Chondrocyte (in vitro differentiated cells): ENCODE data around the gene PIP5K1B. TPM values are rescaled to one million over a fixed set of nuclear protein-coding genes. Genes with fewer than 3 reads are reported as not detected.

Experiments
- DNase-seq: peaks from one replicate; pipeline ENCODE4 v3.0.0; 2021; ENCODE audit warnings: mixed read lengths, low spot score
- H3K27ac Mint-ChIP-seq: one replicate; pipeline ENCODE4 v1.8.0; 2021; ENCODE audit warnings: mild to moderate bottlenecking, moderate library complexity, mixed read lengths; ENCODE audit not compliant: unreplicated experiment
- H3K27me3 Mint-ChIP-seq: 2 replicates; pipeline ENCODE4 v1.8.0; 2021; ENCODE audit warnings: low read depth, mixed read lengths
- H3K36me3 Mint-ChIP-seq: 2 replicates; pipeline ENCODE4 v1.8.0; 2021; ENCODE audit warnings: low read depth, mixed read lengths
- H3K4me1 Mint-ChIP-seq: 2 replicates; pipeline ENCODE4 v1.8.0; 2021; ENCODE audit warnings: low read depth, mild to moderate bottlenecking, mixed read lengths
- H3K4me3 Mint-ChIP-seq: one replicate; pipeline ENCODE4 v1.8.0; 2021; ENCODE audit warnings: mild to moderate bottlenecking, moderate library complexity, mixed read lengths; ENCODE audit not compliant: unreplicated experiment
- H3K9me3 Mint-ChIP-seq: 2 replicates; pipeline ENCODE4 v1.8.0; 2021; ENCODE audit warnings: low read depth, mixed read lengths
- total RNA-seq: library from RNA; stranded (reverse); gene quantifications from 3 replicates; pipeline ENCODE4 v1.2.1, GENCODE V29; 2021
- TF ChIP-seq, protein P1 (sequence below): fragments of 200-600 bp; sonication (generic); IDR thresholded peaks from 2 replicates; pipeline ENCODE4 v1.5.0; 2021; ENCODE audit warnings: antibody characterized with exemption, mild to moderate bottlenecking, moderate library complexity

Gene PIP5K1B
- total RNA-seq, 1 donor from 2014 or later = not detected

- H3K27ac Mint-ChIP-seq = no peak overlapping the region
- no peak overlapping the region for H3K4me3 Mint-ChIP-seq
- TF ChIP-seq, protein P1, sequence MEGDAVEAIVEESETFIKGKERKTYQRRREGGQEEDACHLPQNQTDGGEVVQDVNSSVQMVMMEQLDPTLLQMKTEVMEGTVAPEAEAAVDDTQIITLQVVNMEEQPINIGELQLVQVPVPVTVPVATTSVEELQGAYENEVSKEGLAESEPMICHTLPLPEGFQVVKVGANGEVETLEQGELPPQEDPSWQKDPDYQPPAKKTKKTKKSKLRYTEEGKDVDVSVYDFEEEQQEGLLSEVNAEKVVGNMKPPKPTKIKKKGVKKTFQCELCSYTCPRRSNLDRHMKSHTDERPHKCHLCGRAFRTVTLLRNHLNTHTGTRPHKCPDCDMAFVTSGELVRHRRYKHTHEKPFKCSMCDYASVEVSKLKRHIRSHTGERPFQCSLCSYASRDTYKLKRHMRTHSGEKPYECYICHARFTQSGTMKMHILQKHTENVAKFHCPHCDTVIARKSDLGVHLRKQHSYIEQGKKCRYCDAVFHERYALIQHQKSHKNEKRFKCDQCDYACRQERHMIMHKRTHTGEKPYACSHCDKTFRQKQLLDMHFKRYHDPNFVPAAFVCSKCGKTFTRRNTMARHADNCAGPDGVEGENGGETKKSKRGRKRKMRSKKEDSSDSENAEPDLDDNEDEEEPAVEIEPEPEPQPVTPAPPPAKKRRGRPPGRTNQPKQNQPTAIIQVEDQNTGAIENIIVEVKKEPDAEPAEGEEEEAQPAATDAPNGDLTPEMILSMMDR = no peak
Measured at GRCh38 chr9:68872026-68872501, 167.0 kb downstream of the PIP5K1B start.

GRCh38 chr9:68873179-68873578 lies 168.1 kb downstream of the PIP5K1B start:
- no peak overlapping the region for H3K27ac Mint-ChIP-seq
- no peak overlapping the region for H3K4me3 Mint-ChIP-seq
- TF ChIP-seq, protein P1 = no peak
- no peaks in the 10 kb centered on the region for H3K4me1 Mint-ChIP-seq
- no peak for DNase-seq
- no peaks in the 10 kb centered on the region for H3K36me3 Mint-ChIP-seq
- no peaks in the 10 kb centered on the region for H3K27me3 Mint-ChIP-seq
- no peaks in the 10 kb centered on the region for H3K9me3 Mint-ChIP-seq

More at GRCh38 chr9:68872026-68872501, 167.0 kb downstream of the PIP5K1B start:
- no peaks in the 10 kb centered on the region for H3K9me3 Mint-ChIP-seq
- no peaks in the 10 kb centered on the region for H3K36me3 Mint-ChIP-seq
- no peak for DNase-seq
- no peaks in the 10 kb centered on the region for H3K4me1 Mint-ChIP-seq
- H3K27me3 Mint-ChIP-seq = no peaks in the 10 kb centered on the region

GRCh38 chr9:68876273-68876672 lies 171.2 kb downstream of the PIP5K1B start:
- TF ChIP-seq, protein P1 = no peak
- DNase-seq = no peak
- no peaks in the 10 kb centered on the region for H3K27me3 Mint-ChIP-seq
- no peaks in the 10 kb centered on the region for H3K36me3 Mint-ChIP-seq
- no peaks in the 10 kb centered on the region for H3K9me3 Mint-ChIP-seq
- H3K27ac Mint-ChIP-seq = no peak overlapping the region
- no peak overlapping the region for H3K4me3 Mint-ChIP-seq
- H3K4me1 Mint-ChIP-seq = no peaks in the 10 kb centered on the region

GRCh38 chr9:68876681-68877080 lies 171.6 kb downstream of the PIP5K1B start:
- Mint-ChIP-seq H3K9me3 (no peaks in the 10 kb centered on the region), H3K4me3 (no peak overlapping the region), H3K4me1 (no peaks in the 10 kb centered on the region)

GRCh38 chr9:68877219-68877618 lies 172.2 kb downstream of the PIP5K1B start:
- TF ChIP-seq, protein P1 = no peak
- Mint-ChIP-seq H3K27me3 (no peaks in the 10 kb centered on the region), H3K4me1 (no peaks in the 10 kb centered on the region), H3K27ac (no peak overlapping the region), H3K4me3 (no peak overlapping the region), H3K9me3 (no peaks in the 10 kb centered on the region), H3K36me3 (no peaks in the 10 kb centered on the region)
- no peak for DNase-seq

More at GRCh38 chr9:68876681-68877080, 171.6 kb downstream of the PIP5K1B start:
- DNase-seq = no peak
- no peaks in the 10 kb centered on the region for H3K36me3 Mint-ChIP-seq
- no peak overlapping the region for H3K27ac Mint-ChIP-seq
- no peaks in the 10 kb centered on the region for H3K27me3 Mint-ChIP-seq
- TF ChIP-seq, protein P1 = no peak
